Measurements from ENCODE around the gene TRAPPC2L.
"Not testable (repeated sequence)": the region's sequence is repeated elsewhere in the genome, so short reads cannot be mapped to it uniquely, and the experiment has no call there.

TRAPPC2L gene

GRCh38 chr16:88819126-88819525 lies 37.8 kb upstream of the TRAPPC2L start:
- no peak for DNase-seq

GRCh38 chr16:88820385-88821025 lies 36.4 kb upstream of the TRAPPC2L start:
- no peak for DNase-seq

DNA sequence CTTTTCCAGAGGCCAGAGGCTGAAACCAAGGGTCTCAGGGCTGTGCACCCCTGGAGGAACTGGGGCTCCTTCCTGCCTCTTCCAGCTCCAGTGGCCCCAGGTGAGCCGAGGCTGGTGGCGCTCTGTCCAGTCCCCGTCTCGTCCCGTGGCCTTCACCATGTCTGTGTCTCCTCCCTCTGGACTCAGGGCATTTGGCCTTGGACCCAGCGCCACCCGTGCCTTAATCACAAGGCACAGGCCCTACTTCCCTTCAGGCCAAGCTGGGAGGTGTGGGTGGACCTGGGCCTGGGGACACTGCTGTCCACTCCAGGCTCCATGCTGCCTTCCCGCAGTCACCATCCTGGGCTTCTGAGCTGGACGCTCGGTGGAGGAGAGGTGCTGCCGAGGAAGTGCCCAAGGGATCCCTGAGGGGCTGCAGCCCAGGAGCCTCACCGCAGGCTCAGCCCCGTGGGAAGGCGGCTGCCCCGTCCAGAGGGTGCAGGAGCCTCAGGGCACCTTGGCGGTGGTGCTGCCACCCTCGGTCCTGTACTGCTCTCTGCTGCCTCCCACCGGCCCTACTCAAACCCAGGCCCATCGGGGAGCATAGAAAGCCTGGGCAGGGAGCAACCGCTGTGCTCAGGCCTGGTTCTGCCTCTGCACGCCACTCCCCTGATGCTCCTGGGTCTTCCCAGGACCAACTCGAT lies 35.6 kb upstream of the TRAPPC2L start:
- no peak for DNase-seq

- DNase-seq: no peak
Observed at GRCh38 chr16:88822281-88823040, 34.5 kb upstream of the TRAPPC2L start.

DNA sequence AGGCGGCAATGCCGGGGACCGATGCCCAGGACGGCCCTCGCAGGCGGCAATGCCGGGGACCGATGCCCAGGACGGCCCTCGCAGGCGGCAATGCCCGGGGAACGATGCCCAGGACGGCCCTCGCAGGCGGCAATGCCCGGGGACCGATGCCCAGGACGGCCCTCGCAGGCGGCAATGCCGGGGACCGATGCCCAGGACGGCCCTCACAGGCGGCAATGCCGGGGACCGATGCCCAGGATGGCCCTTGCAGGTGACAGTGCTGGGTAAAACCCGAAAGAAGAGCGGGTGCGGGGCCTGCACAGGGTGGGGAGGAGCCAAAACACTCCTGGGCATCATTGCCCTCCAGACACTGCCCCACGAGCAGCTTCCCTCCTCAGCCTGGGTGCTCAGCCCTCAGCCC lies 33.3 kb upstream of the TRAPPC2L start:
- DNase-seq: not testable (repeated sequence)

DNA sequence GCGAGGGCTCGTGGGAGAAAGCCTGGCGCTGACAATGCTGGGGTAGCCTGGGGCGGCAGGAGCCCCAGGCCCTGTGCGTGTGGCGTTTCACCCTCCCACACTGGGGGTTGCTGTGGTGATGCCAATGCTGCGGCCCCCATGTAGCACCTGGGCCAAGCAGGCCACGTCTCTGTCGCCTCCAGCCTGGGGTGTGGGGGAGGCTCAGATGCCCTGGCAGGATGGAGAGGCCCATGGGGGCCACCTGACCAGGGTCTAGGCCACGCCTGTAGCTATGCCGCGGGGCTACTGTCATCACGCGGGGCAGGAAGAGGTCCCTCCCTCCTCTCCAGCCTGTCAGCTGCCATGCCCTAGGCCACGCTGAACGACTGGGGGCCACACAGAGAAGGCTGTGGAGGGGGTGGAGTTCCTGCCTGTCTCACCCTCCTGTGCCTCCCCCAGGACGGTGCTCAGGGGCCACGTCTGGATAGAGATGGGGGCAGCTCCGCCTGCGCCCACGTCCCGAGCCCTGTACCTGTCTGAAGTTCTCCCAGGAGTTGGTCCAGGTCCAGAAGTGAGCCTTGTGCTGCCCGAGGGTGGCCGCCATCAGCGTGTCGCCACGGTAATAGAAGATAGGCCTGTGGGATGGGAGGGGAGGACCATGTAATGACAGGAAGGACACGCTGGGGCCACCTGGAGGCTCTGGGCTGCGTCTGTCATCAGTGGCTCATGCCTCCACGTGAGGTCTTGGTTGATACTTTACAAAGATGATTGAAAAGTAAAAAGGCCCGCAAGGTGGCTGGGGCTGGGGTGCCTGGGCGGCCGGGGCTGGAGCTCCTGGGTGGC lies 32.5 kb upstream of the TRAPPC2L start:
- no peak for DNase-seq

DNA sequence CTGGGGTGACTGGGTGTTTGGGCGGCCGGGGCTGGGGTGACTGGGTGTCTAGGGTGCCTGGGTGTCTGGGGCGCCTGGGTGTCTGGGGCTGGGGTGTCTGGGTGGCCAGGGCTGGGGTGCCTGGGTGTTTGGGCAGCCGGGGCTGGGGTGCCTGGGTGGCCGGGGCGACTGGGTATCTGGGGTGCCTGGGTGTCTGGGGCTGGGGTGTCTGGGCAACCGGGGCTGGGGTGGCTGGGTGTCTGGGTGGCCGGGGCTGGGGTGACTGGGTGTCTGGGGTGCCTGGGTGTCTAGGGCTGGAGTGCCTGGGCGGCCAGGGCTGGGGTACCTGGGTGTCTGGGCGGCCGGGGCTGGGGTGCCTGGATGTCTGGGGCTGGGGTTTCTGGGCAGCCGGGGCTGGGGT lies 31.8 kb upstream of the TRAPPC2L start:
- DNase-seq: no peak

- no peak for DNase-seq
Observed at GRCh38 chr16:88826070-88826840, 30.7 kb upstream of the TRAPPC2L start.

- DNase-seq: no peak
Observed at GRCh38 chr16:88827727-88828126, 29.2 kb upstream of the TRAPPC2L start.

DNA sequence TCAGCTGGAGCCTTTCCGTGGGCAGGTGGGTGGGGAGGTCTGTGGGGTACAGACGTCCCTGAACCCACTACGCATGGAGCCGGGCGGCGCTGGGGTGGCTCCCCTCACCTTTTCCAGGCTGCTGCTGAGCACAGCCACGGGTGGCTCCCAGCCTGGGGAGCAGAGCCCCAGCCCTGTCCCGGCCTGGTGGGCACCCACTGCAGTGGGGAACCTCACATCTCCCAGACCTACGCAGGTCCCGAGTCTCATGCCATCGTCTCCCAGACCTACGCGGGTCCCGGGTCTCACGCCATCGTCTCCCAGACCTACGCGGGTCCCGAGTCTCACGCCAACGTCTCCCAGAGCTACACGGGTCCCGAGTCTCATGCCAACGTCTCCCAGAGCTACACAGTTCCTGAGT lies 28.2 kb upstream of the TRAPPC2L start:
- DNase-seq: no peak

DNA sequence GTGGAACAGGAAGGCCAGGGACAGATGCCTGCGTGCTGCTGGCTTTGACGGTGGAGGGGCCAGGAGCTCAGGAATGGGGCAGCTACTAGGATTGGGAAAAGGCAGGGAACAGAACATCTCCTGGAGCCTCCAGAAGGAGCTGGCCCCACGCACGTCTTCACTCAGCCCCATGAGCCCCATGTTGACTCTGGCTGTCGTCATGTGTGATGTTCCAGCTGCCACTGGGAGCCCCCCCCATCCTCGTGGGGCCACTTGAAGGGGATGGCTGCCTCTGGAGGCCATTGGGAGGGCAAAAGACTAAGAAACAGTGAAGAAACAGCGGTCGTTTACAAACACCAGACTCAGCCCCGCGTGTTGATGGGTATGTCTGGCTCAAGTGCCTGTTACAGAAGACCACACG lies 26.7 kb upstream of the TRAPPC2L start:
- DNase-seq: no peak

- DNase-seq: no peak
Observed at GRCh38 chr16:88830783-88831182, 26.1 kb upstream of the TRAPPC2L start.

DNA sequence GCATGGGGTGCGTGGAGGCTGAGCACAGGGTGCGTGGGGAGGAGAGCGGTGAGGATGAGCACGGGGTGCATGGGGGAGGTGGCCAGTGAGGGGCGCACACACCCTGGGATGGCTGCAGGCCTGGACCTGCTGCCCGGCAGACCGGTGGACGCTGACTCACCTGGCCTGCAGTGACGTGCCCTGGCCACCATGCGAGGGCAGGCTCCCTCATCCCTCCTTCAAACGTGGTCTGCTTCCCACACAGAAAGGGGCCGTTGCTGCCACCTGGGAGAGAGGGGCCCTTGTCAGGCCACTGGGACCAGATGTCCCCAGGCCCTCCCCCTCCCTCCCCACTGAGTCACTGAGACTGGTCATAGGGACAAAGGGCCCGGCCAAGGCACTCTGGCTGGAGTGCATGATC lies 25.1 kb upstream of the TRAPPC2L start:
- DNase-seq: no peak

DNA sequence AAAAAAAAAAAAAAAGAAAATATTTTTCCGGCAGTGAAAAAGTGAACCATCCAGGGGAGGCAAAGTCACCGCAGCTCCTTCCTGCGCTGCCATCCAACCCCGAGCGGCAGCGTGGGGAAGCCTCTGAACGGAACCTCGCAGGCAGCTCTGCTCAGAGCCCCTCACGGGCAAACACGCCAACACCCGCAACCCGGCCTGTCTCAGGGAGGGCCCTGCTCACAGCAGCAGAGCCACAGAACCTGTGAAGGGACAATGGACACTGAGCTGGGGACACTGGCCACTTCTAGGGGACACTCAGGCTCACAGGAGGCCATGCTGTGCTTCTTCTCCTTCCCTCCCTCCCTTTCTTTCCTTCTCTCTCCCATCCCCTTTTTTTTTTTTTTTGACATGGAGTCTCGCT lies 23.8 kb upstream of the TRAPPC2L start:
- no peak for DNase-seq

DNA sequence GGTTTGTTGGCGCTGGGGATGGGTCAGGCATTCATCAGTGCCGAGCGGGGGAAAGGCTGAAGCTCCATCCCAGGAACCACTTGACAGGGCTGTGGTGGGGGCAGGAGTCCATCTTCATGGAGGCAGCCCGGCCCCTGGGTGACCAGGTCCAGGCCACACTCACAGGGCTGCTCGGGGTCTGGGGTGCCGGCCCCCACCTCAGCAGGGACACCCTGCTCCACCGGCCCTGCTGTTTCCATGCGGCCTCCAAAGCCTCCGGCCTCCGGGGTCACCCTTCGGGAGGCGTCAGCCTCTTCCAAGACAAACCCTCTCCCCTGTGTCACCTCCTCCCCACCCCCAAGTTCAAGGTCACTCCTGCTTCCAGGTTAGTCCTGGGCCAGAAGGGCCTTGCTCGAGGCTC lies 22.3 kb upstream of the TRAPPC2L start:
- no peak for DNase-seq

DNA sequence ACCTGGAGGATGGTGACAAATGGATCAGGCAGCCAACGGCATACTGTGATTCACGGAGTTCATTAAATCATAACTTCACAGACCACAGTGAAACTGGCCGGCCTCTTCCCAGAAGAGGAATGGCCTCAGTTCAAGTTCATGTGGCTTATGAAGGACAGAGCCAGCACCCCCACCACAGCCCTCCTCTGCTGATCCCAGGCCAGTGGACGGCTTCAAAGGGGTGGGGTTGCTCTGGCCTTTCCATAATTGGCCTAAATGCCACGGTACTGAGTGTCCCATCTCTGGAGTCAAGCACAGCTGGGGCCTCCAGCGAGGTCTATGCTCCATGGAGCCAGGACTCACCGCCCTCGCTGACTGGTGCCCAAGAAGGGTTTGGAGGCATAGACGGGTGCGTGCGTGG lies 21.5 kb upstream of the TRAPPC2L start:
- no peak for DNase-seq

- DNase-seq: no peak
Observed at GRCh38 chr16:88835818-88836217, 21.1 kb upstream of the TRAPPC2L start.

- DNase-seq: no peak
Observed at GRCh38 chr16:88836791-88837190, 20.1 kb upstream of the TRAPPC2L start.

DNA sequence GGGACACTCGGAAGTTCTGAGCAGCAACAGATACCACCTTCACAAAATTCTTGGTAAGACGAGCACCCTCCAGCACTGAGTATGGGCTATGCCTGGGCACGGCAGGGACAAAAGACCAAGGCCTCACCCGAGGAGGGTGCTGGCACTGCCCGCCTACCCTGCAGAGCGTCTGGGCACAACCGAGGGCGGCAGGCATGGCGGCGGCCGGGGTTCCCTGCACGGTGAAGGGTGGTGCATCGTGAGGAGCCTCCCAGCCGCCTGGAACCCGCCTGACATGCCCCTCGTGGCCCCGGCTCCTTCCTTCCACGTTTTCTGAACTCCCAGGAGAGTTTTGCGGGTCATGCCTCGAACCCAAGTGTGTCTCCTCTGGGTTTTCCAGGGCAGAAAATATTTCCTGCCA lies 19.1 kb upstream of the TRAPPC2L start:
- no peak for DNase-seq

- DNase-seq: no peak
Observed at GRCh38 chr16:88838566-88838965, 18.4 kb upstream of the TRAPPC2L start.

GRCh38 chr16:88839026-88839529 lies 17.8 kb upstream of the TRAPPC2L start:
- DNase-seq: no peak
